SK-N-SH (cell line): ENCODE results near the gene FGF8. TPM values are rescaled to one million over a fixed set of nuclear protein-coding genes. Genes with fewer than 3 reads are reported as not detected.

Experiments
- CTCF ChIA-PET: fragments of 300-600, 350-600 bp; formaldehyde crosslinking; extraction: SDS; loops from one replicate; lab custom pipeline; 2021; lab: Yijun Ruan, JAX
- POLR2A ChIA-PET: fragments of 350-600 bp; sonication (Branson Sonifier 250); formaldehyde crosslinking; extraction: SDS; loops from one replicate; lab custom pipeline; 2020; ENCODE audit warnings: antibody characterized with exemption, inconsistent platforms; lab: Yijun Ruan, JAX
- DNase-seq: peaks from one replicate; pipeline ENCODE4 v3.0.0; 2012
- H2AFZ ChIP-seq: fragments of 200-600 bp; sonication (generic); 2 replicates; pipeline ENCODE4 v1.8.1; 2016; ENCODE audit warnings: antibody characterized with exemption, mild to moderate bottlenecking, low read depth
- H3F3A ChIP-seq: fragments of 200-600 bp; sonication (generic); replicated peaks from 2 replicates; pipeline ENCODE3; 2016; ENCODE audit warnings: antibody characterized with exemption, mild to moderate bottlenecking; ENCODE audit not compliant: insufficient read depth
- H3K27ac ChIP-seq, 2 experiments: fragments of 200-500 bp in 1 of 2; fragments of 200-600 bp in 1 of 2; sonication (Bioruptor generic) in 1 of 2; sonication (generic), shearing (Covaris generic) in 1 of 2; 2 replicates each; pipeline versions ENCODE4 v1.5.1 to v1.6.1; 2014 to 2016; ENCODE audit warnings: low read depth in 2 of 2, inconsistent platforms in 1 of 2, low read length in 1 of 2, mild to moderate bottlenecking in 1 of 2, mixed read lengths in 1 of 2
- H3K27me3 ChIP-seq: fragments of 200-600 bp; sonication (generic), shearing (Covaris generic); 2 replicates; pipeline ENCODE4 v1.6.1; 2016; ENCODE audit warnings: mixed run types; ENCODE audit not compliant: insufficient read depth
- H3K36me3 ChIP-seq, 2 experiments: fragments of 200-500 bp in 1 of 2; fragments of 200-600 bp in 1 of 2; sonication (Bioruptor generic) in 1 of 2; sonication (generic) in 1 of 2; replicated peaks in 1 of 2; 2 replicates each; pipeline versions ENCODE3 to v1.5.1; 2014 to 2016; ENCODE audit warnings: low read length in 1 of 2, mild to moderate bottlenecking in 1 of 2; ENCODE audit not compliant: insufficient read depth in 2 of 2, control insufficient read depth in 1 of 2
- H3K4me1 ChIP-seq, 2 experiments: fragments of 200-500 bp in 1 of 2; fragments of 200-600 bp in 1 of 2; sonication (Bioruptor generic) in 1 of 2; sonication (generic), shearing (Covaris generic) in 1 of 2; 2 replicates each; pipeline versions ENCODE4 v1.5.1 to v1.6.1; 2014 to 2016; ENCODE audit warnings: low read depth in 1 of 2, low read length in 1 of 2, mixed run types in 1 of 2; ENCODE audit not compliant: insufficient read depth in 2 of 2, control insufficient read depth in 1 of 2
- H3K4me2 ChIP-seq: fragments of 200-600 bp; sonication (generic), shearing (Covaris generic); 2 replicates; pipeline ENCODE4 v1.6.1; 2017; ENCODE audit warnings: mixed run types
- H3K4me3 ChIP-seq, 2 experiments: fragments of 200-500 bp in 1 of 2; fragments of 200-600 bp in 1 of 2; sonication (Bioruptor generic) in 1 of 2; sonication (generic), shearing (Covaris generic) in 1 of 2; 2 replicates each; pipeline versions ENCODE4 v1.5.1 to v1.8.1; 2014 to 2016; ENCODE audit warnings: low read depth in 2 of 2, inconsistent platforms in 1 of 2, low read length in 1 of 2, mild to moderate bottlenecking in 1 of 2, mixed read lengths in 1 of 2, moderate library complexity in 1 of 2
- H3K79me2 ChIP-seq: fragments of 200-600 bp; sonication (generic); 2 replicates; pipeline ENCODE4 v1.8.1; 2017; ENCODE audit warnings: mild to moderate bottlenecking; ENCODE audit not compliant: insufficient read depth
- H3K9ac ChIP-seq: fragments of 200-600 bp; sonication (generic); 2 replicates; pipeline ENCODE4 v1.6.1; 2017; ENCODE audit warnings: mixed run types
- H3K9me2 ChIP-seq: fragments of 200-600 bp; sonication (generic); 2 replicates; pipeline ENCODE4 v1.6.1; 2017; ENCODE audit warnings: mixed run types
- H3K9me3 ChIP-seq: fragments of 200-600 bp; sonication (generic); 2 replicates; pipeline ENCODE4 v1.6.1; 2017; ENCODE audit warnings: mixed run types, mild to moderate bottlenecking, moderate library complexity
- H4K20me1 ChIP-seq: fragments of 200-600 bp; sonication (generic); 2 replicates; pipeline ENCODE4 v1.6.1; 2017; ENCODE audit warnings: mild to moderate bottlenecking, mixed run types; ENCODE audit not compliant: insufficient read depth
- EP300 ChIP-seq, 2 experiments: IDR thresholded peaks; 2 replicates each; pipeline versions ENCODE4 v1.4.0 to v1.6.1; 2012; ENCODE audit warnings: borderline replicate concordance in 1 of 2, low read depth in 1 of 2, low read length in 1 of 2
- FOXJ3 ChIP-seq: sonication (generic); formaldehyde crosslinking; IDR thresholded peaks from 2 replicates; pipeline ENCODE4 v1.5.1; 2020; ENCODE audit warnings: mild to moderate bottlenecking, missing genetic modification reagents
- NRF1 ChIP-seq: IDR thresholded peaks from 2 replicates; pipeline ENCODE4 v1.6.1; 2012; ENCODE audit warnings: low read depth, mild to moderate bottlenecking, low read length
- PBX3 ChIP-seq: IDR thresholded peaks from 2 replicates; pipeline ENCODE4; 2012
- RFX5 ChIP-seq: IDR thresholded peaks from 2 replicates; pipeline ENCODE4 v1.6.1; 2012; ENCODE audit warnings: mild to moderate bottlenecking, improper control_type of control experiment, low read length
- TAF1 ChIP-seq: IDR thresholded peaks from 2 replicates; pipeline ENCODE4 v1.6.1; 2012; ENCODE audit warnings: low read depth, mild to moderate bottlenecking, low read length, moderate library complexity, borderline replicate concordance
- TCF12 ChIP-seq: IDR thresholded peaks from 2 replicates; pipeline ENCODE4 v1.4.0; 2012
- USF1 ChIP-seq: IDR thresholded peaks from 2 replicates; pipeline ENCODE4 v1.4.0; 2012; ENCODE audit warnings: low read depth, borderline replicate concordance
- YY1 ChIP-seq: IDR thresholded peaks from 2 replicates; pipeline ENCODE4 v1.4.0; 2012; ENCODE audit warnings: low read depth, mild to moderate bottlenecking
- WGBS: methylation state at CpG from one replicate; pipeline ENCODE4 v1.1.6; 2017; ENCODE audit warnings: low lambda C conversion rate; 5-methylcytosine and 5-hydroxymethylcytosine counted together
- polyA plus RNA-seq, 3 experiments: library from polyadenylated mRNA; depleted of rRNA; stranded (reverse); fragments of >200 nt; gene quantifications; 2 replicates each; pipeline ENCODE4 v1.2.3, GENCODE V29; 2012
- TF ChIP-seq, protein P1 (sequence below): fragments of 150-350 bp; IDR thresholded peaks from 2 replicates; pipeline ENCODE4 v1.6.1; 2017; ENCODE audit warnings: antibody characterized with exemption, low read length, low read depth, borderline replicate concordance

FGF8 gene
- polyA plus RNA-seq, 1 of the 3 experiments (the other 2 are of a cell fraction), result not detected

DNA sequence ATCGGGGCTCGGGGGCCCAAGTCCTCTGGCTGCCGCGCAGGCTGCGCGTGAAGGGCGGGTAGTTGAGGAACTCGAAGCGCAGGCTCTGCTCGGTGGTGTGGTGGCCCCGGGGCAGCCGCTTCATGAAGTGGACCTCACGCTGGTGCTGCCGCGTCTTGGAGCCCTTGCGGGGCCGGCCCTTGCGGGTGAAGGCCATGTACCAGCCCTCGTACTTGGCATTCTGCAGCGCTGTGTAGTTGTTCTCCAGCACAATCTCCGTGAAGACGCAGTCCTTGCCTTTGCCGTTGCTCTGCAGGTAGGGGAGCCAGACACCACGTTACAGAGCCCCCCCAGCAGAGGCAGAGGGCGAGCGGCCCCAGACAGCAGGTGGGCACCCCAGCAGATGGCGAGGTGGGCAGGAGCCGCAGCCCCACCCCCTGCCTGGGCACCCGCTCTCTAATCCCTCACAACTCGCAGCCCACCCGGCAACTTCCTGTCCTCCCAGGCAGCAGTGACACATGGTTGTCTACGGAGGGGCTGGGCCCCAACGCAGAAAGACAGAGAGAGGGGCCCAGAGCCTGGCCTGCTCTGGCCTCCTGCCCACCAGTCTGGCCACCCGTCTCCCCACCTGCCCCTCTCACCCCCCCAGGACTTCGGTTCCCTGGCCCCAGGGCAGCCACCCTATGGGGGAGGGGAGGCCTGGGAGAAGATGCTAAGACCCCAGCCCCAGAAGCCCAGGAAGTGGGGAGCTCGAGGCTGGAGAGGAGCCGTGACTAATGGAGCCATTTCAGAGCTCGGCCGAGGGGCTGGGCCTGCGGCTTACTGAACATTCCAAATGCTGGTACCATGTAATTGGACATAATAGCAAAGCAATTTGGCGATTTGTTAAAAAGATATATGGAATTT lies 5.3 kb downstream of the FGF8 start:
- 80% methylated on average over 13 of the region's 41 CpGs for WGBS
- no peak for TF ChIP-seq FOXJ3 (CRISPR knock-in tag)
- TF ChIP-seq RFX5, result no peak
- no peaks in the 10 kb centered on the region for H3K9me3 ChIP-seq
- no peak overlapping the region for H3K27ac ChIP-seq
- H3F3A ChIP-seq, result no peaks in the 10 kb centered on the region
- H3K9ac ChIP-seq, result no peak overlapping the region
- ChIA-PET POLR2A (no interaction called here), CTCF (interaction anchor here (1.4 to 4.0 kb wide), 3 partner anchors 11 to 168 kb away, joined by 3 to 35 read pairs (median 6); partner anchors contain the start of gene NPM3)
- H3K79me2 ChIP-seq, result no peaks in the 10 kb centered on the region
- H3K4me1 ChIP-seq, result no peaks in the 10 kb centered on the region
- no peak overlapping the region for H3K4me2 ChIP-seq
- no peaks in the 10 kb centered on the region for H3K36me3 ChIP-seq
- H3K4me3 ChIP-seq, result no peak overlapping the region
- H2AFZ ChIP-seq, result no peak overlapping the region
- H4K20me1 ChIP-seq, result no peaks in the 10 kb centered on the region
- H3K9me2 ChIP-seq, result no peaks in the 10 kb centered on the region
- no peaks in the 10 kb centered on the region for H3K27me3 ChIP-seq
- peak; percentile 27 for DNase-seq

DNA sequence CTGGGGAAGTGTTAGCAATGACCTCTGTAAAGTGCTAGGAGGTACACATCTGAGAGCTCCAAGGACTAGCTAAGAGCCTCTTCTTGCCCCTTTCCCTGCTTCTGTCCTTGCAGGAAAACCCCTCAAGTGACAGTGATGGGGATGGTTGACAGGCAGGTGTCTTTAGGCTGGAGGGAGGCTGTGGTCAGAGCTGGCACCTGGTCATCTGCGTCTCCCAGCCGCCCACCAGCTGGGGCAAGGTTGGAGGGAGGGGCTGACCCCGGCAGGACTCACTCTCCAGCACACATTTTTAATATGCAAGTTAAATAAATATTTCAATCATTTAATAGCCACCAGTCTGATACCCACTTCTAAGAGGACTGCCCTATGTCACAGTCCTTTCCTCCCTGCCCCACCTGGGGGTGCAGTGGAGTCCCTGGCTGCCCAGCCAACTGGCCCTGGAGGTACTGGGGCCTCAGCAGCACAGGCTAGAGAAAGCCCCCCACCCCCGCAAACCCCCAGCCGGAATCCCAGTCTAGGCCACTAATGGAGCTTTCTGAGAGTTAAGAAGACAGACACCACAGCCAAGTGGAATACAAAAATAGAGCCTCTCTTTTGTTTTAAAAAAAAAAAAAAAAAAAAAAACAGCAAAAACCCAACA lies 6.3 kb downstream of the FGF8 start:
- H3K36me3 ChIP-seq, result no peaks in the 10 kb centered on the region
- no peaks in the 10 kb centered on the region for H4K20me1 ChIP-seq
- H3K4me2 ChIP-seq, result no peak overlapping the region
- peaks cover 3% of the 10 kb centered on the region; the same call in 1 of the 2 replicates for H3K27me3 ChIP-seq
- peak; percentile 45 for DNase-seq
- no peaks in the 10 kb centered on the region for H3K9me2 ChIP-seq
- H3K4me3 ChIP-seq, result no peak overlapping the region
- H3K9ac ChIP-seq, result no peak overlapping the region
- TF ChIP-seq YY1 (no peak), PBX3 (no peak), EP300 (IDR thresholded peaks at IDR 0.05; ENCODE audit: borderline replicate concordance in 1 of 2, low read depth in 1 of 2, low read length in 1 of 2) (no peak)
- H3K27ac ChIP-seq, result no peak overlapping the region
- ChIA-PET CTCF (interaction anchor here (1.1 to 3.2 kb wide), 7 partner anchors 10 to 555 kb away, joined by 3 to 14 read pairs (median 3); no protein-coding TSS in a partner anchor), POLR2A (no interaction called here)
- no peaks in the 10 kb centered on the region for H3K4me1 ChIP-seq
- H2AFZ ChIP-seq, result no peak overlapping the region
- WGBS, result 82% methylated on average over 5 of the region's 5 CpGs
- H3F3A ChIP-seq, result no peaks in the 10 kb centered on the region
- no peaks in the 10 kb centered on the region for H3K9me3 ChIP-seq
- H3K79me2 ChIP-seq, result no peaks in the 10 kb centered on the region

DNA sequence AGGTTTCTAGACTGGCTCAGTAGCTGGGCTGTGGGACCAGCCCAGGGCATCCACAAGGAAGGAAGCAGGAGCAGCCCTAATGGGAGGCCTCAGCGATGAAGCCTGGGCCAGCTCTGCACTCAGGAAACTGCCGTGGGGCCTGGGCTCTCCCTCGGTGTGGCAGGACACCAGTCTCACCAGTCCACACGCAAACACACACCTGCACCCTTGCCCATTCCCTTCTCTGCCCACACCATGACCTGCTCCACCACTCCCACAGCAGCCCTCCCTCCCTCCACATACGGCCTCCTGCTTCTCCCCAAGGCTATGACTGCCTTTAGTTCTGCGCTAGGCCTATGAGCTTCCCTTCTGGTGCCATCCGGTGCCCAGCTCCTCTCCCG lies 7.1 kb downstream of the FGF8 start:
- 90% methylated on average over 5 of the region's 8 CpGs for WGBS
- Histone ChIP-seq H3K4me3 (no peak overlapping the region), H3K4me1 (no peaks in the 10 kb centered on the region), H3F3A (no peaks in the 10 kb centered on the region), H3K27me3 (peaks cover 6% of the 10 kb centered on the region; the same call in 1 of the 2 replicates), H3K9me2 (no peaks in the 10 kb centered on the region), H2AFZ (no peak overlapping the region), H3K36me3 (no peaks in the 10 kb centered on the region), H3K79me2 (no peaks in the 10 kb centered on the region), H3K9ac (no peak overlapping the region), H4K20me1 (no peaks in the 10 kb centered on the region), H3K4me2 (no peak overlapping the region), H3K27ac (no peak overlapping the region), H3K9me3 (no peaks in the 10 kb centered on the region)
- TF ChIP-seq RFX5 (no peak), USF1 (no peak), TCF12 (no peak), TAF1 (no peak), NRF1 (no peak)
- TF ChIP-seq, protein P1, sequence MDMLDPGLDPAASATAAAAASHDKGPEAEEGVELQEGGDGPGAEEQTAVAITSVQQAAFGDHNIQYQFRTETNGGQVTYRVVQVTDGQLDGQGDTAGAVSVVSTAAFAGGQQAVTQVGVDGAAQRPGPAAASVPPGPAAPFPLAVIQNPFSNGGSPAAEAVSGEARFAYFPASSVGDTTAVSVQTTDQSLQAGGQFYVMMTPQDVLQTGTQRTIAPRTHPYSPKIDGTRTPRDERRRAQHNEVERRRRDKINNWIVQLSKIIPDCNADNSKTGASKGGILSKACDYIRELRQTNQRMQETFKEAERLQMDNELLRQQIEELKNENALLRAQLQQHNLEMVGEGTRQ, result no peak
- POLR2A ChIA-PET, result interaction anchor here (1.5 kb wide), 1 partner anchor 49 kb away, joined by 4 read pairs; the partner anchor contains the start of gene OGA
- peak; percentile 10 for DNase-seq
- CTCF ChIA-PET, result interaction anchor here (1.1 to 3.2 kb wide), 7 partner anchors 9 to 554 kb away, joined by 3 to 14 read pairs (median 3); no protein-coding TSS in a partner anchor
